ENCODE results near the gene WDR46. TPM values are rescaled to one million over a fixed set of nuclear protein-coding genes. Genes with fewer than 3 reads are reported as not detected.
"Not testable (repeated sequence)": the region's sequence is repeated elsewhere in the genome, so short reads cannot be mapped to it uniquely, and the experiment has no call there.

WDR46 gene
- total and polyA plus RNA-seq, 2 of the 8 experiments (the other 6 are each of a cell fraction or from before 2014, with no cell fraction given), result 69.7 to 91.0 TPM

DNA sequence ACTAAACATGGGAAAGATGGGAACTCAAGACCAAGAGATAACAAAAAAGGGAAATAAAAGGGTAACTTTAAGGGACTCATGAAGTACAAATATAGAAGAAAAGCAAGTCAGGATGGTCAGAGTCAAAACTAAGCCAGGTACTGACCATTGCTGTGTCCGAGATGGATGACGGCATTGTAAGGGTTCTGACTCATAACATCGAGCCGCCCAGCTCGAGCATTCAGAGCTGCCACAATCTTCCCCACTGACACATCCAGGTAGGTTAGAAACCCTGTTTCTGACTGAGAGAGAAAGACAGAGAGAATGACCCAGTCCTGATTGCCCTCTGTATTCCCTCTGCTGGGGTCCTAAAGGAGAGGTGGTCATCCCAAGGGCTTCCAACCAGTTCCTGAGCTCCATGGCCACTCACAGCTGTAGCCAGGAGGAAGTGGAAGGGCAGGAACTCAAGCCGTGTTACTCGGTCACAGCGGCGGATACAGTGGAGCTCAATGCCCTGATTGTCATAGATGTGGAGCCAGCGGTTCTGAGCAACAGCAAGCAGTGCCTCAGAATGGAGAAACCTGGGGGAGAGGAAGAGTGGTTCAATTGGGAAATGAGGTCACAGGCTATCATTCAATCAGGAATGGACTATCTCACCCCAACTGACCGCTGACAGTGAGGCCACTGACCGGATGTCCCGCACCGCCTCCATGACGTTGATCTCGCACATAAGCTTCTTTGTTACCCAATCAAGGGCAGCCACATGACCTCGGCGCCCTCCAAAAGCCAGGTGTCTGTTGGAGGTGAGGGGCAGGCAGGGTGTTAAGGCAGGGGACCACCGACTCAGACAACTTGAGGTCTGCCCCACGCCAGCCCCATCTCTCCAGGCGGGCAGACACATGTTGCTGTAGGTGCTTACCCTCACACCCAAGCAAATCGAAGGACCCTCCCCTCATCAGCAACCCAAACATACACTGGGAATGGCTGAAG is 1.8 kb downstream of the WDR46 start (continued):
- TF ChIP-seq SIX5 (IDR thresholded peaks at IDR 0.05; ENCODE audit: low read depth, low read length) (no peak), MAFK (IDR thresholded peaks at IDR 0.05; ENCODE audit: low read depth, low read length) (no peak)

GRCh38 chr6:33285214-33285613 is 3.8 kb downstream of the WDR46 start:
- H3K9me3 ChIP-seq (ENCODE audit: insufficient read depth in 2 of 2, low read depth in 1 of 2, low read length in 1 of 2); H3K56ac ChIP-seq (replicated peaks; ENCODE audit: insufficient read length, low read depth, low read length); H2BK12ac ChIP-seq (ENCODE audit: low read depth, low read length); H3K4me3 ChIP-seq (ENCODE audit: extremely low read depth in 1 of 4, insufficient read depth in 2 of 4, low read depth in 3 of 4, low read length in 4 of 4); H4K91ac ChIP-seq (replicated peaks; ENCODE audit: insufficient read length, low read length); H2BK5ac ChIP-seq (ENCODE audit: low read depth, low read length); H3K27ac ChIP-seq (ENCODE audit: low read depth, low read length); H2AFZ ChIP-seq (ENCODE audit: low read length); H2BK15ac ChIP-seq (ENCODE audit: low read length); H3K4me2 ChIP-seq (ENCODE audit: insufficient read depth in 1 of 2, low read depth in 2 of 2, low read length in 2 of 2); H4K5ac ChIP-seq (ENCODE audit: insufficient read length, low read depth, low read length); H3K79me1 ChIP-seq (ENCODE audit: low read depth, low read length); CTCF ChIA-PET (ENCODE audit: partially characterized antibody); H3K14ac ChIP-seq (ENCODE audit: insufficient read length); FAIRE-seq; H3K23me2 ChIP-seq (ENCODE audit: low read depth, low read length); H3K9ac ChIP-seq (replicated peaks in 1 of 4; ENCODE audit: extremely low read depth in 1 of 4, low read depth in 3 of 4, low read length in 3 of 4); H3K27me3 ChIP-seq (replicated peaks in 1 of 4; ENCODE audit: control insufficient read depth in 3 of 4, extremely low read depth in 1 of 4, insufficient read depth in 3 of 4, low read length in 3 of 4); H2BK120ac ChIP-seq (replicated peaks; ENCODE audit: low read depth, low read length); H3K18ac ChIP-seq (ENCODE audit: extremely low read depth, low read length); H3K23ac ChIP-seq (ENCODE audit: insufficient read length); DNase-seq (ENCODE audit: low read depth in 1 of 2, low spot score in 2 of 2); H4K20me1 ChIP-seq (replicated peaks in 1 of 2; ENCODE audit: control insufficient read depth in 1 of 2, insufficient read depth in 2 of 2, low read length in 2 of 2); H2AK5ac ChIP-seq (ENCODE audit: low read depth, low read length); H2BK20ac ChIP-seq (ENCODE audit: low read length); H4K8ac ChIP-seq (ENCODE audit: extremely low read depth, insufficient read depth, low read length); H3K4ac ChIP-seq (replicated peaks; ENCODE audit: insufficient read length, low read depth, low read length): not testable (repeated sequence)
- POLR2A ChIA-PET (ENCODE audit: partially characterized antibody), result interaction anchor here (12.0 kb wide), 1 partner anchor 9 kb away, joined by 337 read pairs; the partner anchor contains the start of genes PFDN6, RGL2 and WDR46
- Histone ChIP-seq H3K36me3 (ENCODE audit: control insufficient read depth in 2 of 4, insufficient read depth in 4 of 4, low read length in 3 of 4) (peaks cover 8 to 30% (median 21%) of the 10 kb centered on the region in 4 experiments), H3K79me2 (ENCODE audit: control insufficient read depth in 1 of 2, insufficient read depth in 2 of 2, low read length in 2 of 2) (peaks cover 0 to 22% of the 10 kb centered on the region in 2 experiments; a peak in 3 of 4 replicates), H3K4me1 (replicated peaks in 1 of 4; ENCODE audit: control insufficient read depth in 3 of 4, insufficient read depth in 4 of 4, low read length in 3 of 4) (peaks cover 0 to 12% (median 7%) of the 10 kb centered on the region in 4 experiments; a peak in 5 of 7 replicates)
- WGBS, 2 experiments (ENCODE audit: extremely low coverage in 1 of 2, insufficient coverage in 1 of 2, insufficient read length in 1 of 2, insufficient replicate concordance in 2 of 2, low coverage in 1 of 2, low lambda C conversion rate in 2 of 2, missing lambda C conversion rate in 1 of 2), result 91% methylated on average over 4 of the region's 4 CpGs; no CpG with 5 or more reads in 1 of the 2 experiments
